ENCODE results near the gene SV2C. TPM values are rescaled to one million over a fixed set of nuclear protein-coding genes. Genes with fewer than 3 reads are reported as not detected.

Gene SV2C
- total RNA-seq, 1 donor from 2014 or later = 0.48 TPM

DNA sequence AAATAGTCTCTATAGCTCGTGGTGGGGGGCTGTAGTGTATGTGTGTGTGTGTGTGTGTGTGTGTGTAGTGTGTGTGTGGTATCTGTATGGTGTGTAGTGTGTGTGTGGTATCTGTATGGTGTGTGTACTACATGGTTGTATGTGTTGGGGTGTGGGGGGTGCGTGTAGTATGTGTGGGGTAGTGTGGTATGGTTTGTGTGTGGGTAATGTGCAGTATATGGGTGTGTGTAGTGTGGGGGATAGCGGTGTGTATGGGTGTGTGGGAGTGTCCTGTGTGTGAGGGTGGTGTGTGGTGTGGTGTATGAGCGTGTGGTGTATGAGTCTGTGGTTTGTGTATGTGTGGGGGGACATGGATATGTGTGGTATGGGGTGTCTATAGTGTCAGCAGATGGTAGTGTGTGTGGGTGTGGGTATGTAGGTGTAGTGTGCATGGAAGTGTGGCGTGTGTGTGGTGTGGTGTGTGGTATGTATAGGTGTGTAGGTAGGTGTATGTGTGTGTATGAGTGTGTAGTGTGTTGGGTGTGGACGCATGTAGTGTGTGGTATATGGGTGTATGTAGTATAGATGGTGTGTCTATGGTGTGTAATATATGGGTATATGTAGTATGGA is 174.1 kb downstream of the SV2C start:
- Mint-ChIP-seq H3K36me3 (ENCODE audit: insufficient read depth) (peaks cover under 1% of the 10 kb centered on the region), H3K4me3 (ENCODE audit: low read depth) (no peak overlapping the region), H3K27ac (no peak overlapping the region), H3K4me1 (ENCODE audit: low read depth) (no peaks in the 10 kb centered on the region), H3K27me3 (peaks cover 20% of the 10 kb centered on the region), H3K9me3 (ENCODE audit: low read depth) (peaks cover 3% of the 10 kb centered on the region)
- no peak for DNase-seq (ENCODE audit: low spot score, unreplicated experiment)
- TF ChIP-seq, protein P1, sequence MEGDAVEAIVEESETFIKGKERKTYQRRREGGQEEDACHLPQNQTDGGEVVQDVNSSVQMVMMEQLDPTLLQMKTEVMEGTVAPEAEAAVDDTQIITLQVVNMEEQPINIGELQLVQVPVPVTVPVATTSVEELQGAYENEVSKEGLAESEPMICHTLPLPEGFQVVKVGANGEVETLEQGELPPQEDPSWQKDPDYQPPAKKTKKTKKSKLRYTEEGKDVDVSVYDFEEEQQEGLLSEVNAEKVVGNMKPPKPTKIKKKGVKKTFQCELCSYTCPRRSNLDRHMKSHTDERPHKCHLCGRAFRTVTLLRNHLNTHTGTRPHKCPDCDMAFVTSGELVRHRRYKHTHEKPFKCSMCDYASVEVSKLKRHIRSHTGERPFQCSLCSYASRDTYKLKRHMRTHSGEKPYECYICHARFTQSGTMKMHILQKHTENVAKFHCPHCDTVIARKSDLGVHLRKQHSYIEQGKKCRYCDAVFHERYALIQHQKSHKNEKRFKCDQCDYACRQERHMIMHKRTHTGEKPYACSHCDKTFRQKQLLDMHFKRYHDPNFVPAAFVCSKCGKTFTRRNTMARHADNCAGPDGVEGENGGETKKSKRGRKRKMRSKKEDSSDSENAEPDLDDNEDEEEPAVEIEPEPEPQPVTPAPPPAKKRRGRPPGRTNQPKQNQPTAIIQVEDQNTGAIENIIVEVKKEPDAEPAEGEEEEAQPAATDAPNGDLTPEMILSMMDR (IDR thresholded peaks at IDR 0.05; ENCODE audit: unreplicated experiment) = no peak

DNA sequence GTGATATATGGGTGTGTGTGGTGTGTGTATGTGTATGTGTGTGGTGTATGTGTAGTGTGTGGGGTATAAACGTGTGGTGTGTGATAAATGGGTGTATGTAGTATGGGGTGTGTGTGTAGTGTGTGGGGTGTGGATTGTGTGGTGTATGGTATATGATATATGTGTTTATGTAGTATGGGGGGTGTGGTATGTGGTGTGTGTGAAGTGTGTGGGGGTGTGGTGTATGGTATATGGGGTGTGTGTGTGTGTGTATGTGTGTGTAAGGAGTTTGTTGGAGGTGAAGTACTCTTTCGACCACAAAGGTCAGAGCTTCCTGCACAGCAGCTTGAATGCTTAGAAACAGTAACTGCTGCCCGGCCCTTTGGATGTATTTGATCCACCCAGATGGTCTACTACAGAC is 174.7 kb downstream of the SV2C start:
- TF ChIP-seq, protein P1 (IDR thresholded peaks at IDR 0.05; ENCODE audit: unreplicated experiment) = no peak
- H3K4me3 Mint-ChIP-seq (ENCODE audit: low read depth) = no peak overlapping the region
- H3K9me3 Mint-ChIP-seq (ENCODE audit: low read depth) = peaks cover 9% of the 10 kb centered on the region
- no peak overlapping the region for H3K27ac Mint-ChIP-seq
- no peak for DNase-seq (ENCODE audit: low spot score, unreplicated experiment)
- H3K27me3 Mint-ChIP-seq = peaks cover 18% of the 10 kb centered on the region
- peaks cover 6% of the 10 kb centered on the region for H3K36me3 Mint-ChIP-seq (ENCODE audit: insufficient read depth)
- H3K4me1 Mint-ChIP-seq (ENCODE audit: low read depth) = no peaks in the 10 kb centered on the region

DNA sequence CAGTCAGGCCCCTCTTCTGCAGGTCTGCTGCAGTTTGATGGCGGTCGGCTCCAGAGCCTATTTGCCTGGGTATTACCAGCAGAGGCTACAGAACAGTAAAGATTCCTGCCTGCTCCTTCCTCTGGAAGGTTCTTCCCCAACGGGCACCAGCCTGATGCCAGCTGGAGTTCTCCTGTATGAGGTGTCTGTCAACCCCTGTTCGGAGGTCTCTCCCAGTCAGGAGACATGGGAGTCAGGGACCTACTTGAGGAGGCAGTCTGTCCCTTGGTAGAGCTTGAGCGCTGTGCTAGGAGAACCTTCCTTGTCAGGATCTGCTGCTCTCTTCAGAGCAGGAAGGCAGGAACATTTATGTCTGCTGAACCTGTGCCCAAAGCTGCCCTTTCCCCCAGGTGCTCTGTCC is 181.5 kb downstream of the SV2C start:
- no peak overlapping the region for H3K27ac Mint-ChIP-seq
- DNase-seq (ENCODE audit: low spot score, unreplicated experiment) = no peak
- H3K9me3 Mint-ChIP-seq (ENCODE audit: low read depth) = peaks cover 19% of the 10 kb centered on the region
- peaks cover 3% of the 10 kb centered on the region for H3K4me1 Mint-ChIP-seq (ENCODE audit: low read depth)
- peaks cover 7% of the 10 kb centered on the region for H3K27me3 Mint-ChIP-seq
- H3K4me3 Mint-ChIP-seq (ENCODE audit: low read depth) = no peak overlapping the region
- peaks cover 9% of the 10 kb centered on the region for H3K36me3 Mint-ChIP-seq (ENCODE audit: insufficient read depth)
- TF ChIP-seq, protein P1 (IDR thresholded peaks at IDR 0.05; ENCODE audit: unreplicated experiment) = no peak

DNA sequence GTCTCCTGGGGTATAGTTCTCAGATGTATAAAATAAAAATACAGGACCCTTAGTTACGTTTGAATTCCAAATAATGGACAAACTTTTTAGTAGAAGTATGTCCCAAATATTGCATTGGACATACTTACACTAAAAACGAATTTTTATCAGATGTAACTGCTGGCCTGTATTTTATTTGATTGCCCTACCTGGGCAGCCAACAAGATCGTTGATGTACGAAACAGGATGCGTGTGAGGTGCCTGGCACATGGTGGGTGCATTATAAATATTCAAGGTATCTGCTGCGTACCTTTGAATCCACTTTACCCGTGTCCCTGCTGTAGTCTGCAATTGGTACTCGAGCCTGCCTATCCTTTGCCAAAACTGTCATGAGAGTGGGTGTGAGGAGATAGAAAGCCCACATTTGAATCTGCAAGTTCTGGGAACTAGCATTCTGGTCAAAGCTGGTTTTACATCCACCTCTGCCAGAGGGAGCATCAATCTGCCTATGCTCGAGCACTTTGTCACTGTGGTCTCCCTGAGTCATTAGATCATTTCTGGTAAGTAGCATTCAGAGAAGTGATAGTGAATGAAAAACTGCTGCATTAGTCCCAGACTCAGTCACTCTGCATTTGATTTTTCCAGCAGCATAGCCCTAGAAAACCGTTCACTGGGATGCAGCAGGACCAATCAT is 186.2 kb downstream of the SV2C start:
- H3K4me3 Mint-ChIP-seq (ENCODE audit: low read depth) = no peak overlapping the region
- H3K4me1 Mint-ChIP-seq (ENCODE audit: low read depth) = peaks cover 10% of the 10 kb centered on the region
- TF ChIP-seq, protein P1 (IDR thresholded peaks at IDR 0.05; ENCODE audit: unreplicated experiment) = no peak
- H3K36me3 Mint-ChIP-seq (ENCODE audit: insufficient read depth) = no peaks in the 10 kb centered on the region
- DNase-seq (ENCODE audit: low spot score, unreplicated experiment) = no peak
- peaks cover 7% of the 10 kb centered on the region for H3K27me3 Mint-ChIP-seq
- H3K27ac Mint-ChIP-seq = no peak overlapping the region
- H3K9me3 Mint-ChIP-seq (ENCODE audit: low read depth) = no peaks in the 10 kb centered on the region

DNA sequence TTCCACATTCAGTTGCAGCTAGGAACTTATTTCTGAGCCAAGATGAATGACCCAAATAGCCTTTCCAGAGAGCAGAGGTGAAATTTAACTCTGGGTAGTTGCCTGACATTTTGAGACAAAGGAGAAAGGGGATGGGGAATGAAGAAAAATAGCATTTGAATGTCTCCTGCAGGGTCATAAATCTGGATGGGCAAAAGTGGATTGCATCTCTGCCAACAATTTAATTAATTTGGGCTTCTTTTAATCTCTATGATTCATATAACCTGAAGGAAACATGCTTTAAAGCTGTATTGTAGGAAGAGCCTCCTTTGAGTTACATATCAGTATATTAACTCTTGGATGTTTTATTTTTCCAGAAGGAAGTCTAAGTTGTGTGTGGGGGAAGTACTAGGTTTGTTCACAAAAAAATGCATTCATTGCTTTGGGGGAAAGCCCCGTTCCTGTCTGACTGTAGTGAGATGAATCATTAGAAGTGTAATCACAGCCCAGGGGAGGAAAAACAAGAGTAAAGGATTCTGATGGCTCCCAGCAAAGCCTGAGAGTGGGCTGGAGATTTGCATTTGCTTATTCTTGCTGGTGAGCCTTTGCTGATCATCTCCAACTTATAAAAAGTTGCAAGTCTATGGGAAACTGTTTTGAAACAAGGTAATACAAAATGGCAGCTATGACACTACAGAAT is 186.9 kb downstream of the SV2C start:
- DNase-seq (ENCODE audit: low spot score, unreplicated experiment) = no peak
- Mint-ChIP-seq H3K4me3 (ENCODE audit: low read depth) (no peak overlapping the region), H3K4me1 (ENCODE audit: low read depth) (peaks cover 10% of the 10 kb centered on the region), H3K36me3 (ENCODE audit: insufficient read depth) (no peaks in the 10 kb centered on the region), H3K27me3 (peaks cover 7% of the 10 kb centered on the region), H3K27ac (no peak overlapping the region), H3K9me3 (ENCODE audit: low read depth) (no peaks in the 10 kb centered on the region)
- TF ChIP-seq, protein P1 (IDR thresholded peaks at IDR 0.05; ENCODE audit: unreplicated experiment) = no peak

All from progenitor cell of endocrine pancreas (in vitro differentiated cells).